Activated B cell treated with CpG ODN at 0.5 μM for 24 hours (primary cell): Measurements from ENCODE around the gene IFI6. TPM values are rescaled to one million over a fixed set of nuclear protein-coding genes. Genes with fewer than 3 reads are reported as not detected.
"Not testable (repeated sequence)": the region's sequence is repeated elsewhere in the genome, so short reads cannot be mapped to it uniquely, and the experiment has no call there.

Experiments used
- ATAC-seq: fragments of 200-7000 bp; cut with Tn5 transposase; one replicate; pipeline ENCODE4 v1.10.0; 2021; ENCODE audit warnings: low read depth, mild to moderate bottlenecking, moderate library complexity
- CTCF ChIA-PET: fragments of 350-600 bp; sonication (Branson Sonifier 250); formaldehyde crosslinking; loops from one replicate; lab custom pipeline; 2021; ENCODE audit warnings: antibody characterized with exemption; lab: Charles Lee
- POLR2A ChIA-PET: fragments of 350-600 bp; sonication (Branson Sonifier 250); formaldehyde crosslinking; loops from one replicate; lab custom pipeline; 2021; ENCODE audit warnings: antibody characterized with exemption; lab: Charles Lee
- DNase-seq: peaks from one replicate; pipeline ENCODE4 v3.0.0; 2022
- H3K27ac Mint-ChIP-seq: one replicate; pipeline ENCODE4 v1.8.0; 2020; ENCODE audit warnings: mixed read lengths
- H3K27me3 Mint-ChIP-seq: one replicate; pipeline ENCODE4 v1.8.0; 2021; ENCODE audit warnings: mixed read lengths
- H3K36me3 Mint-ChIP-seq: one replicate; pipeline ENCODE4 v1.8.0; 2021; ENCODE audit warnings: low read depth, mixed read lengths
- H3K4me1 Mint-ChIP-seq: one replicate; pipeline ENCODE4 v1.8.0; 2021; ENCODE audit warnings: mixed read lengths
- H3K4me3 Mint-ChIP-seq: one replicate; pipeline ENCODE4 v1.8.0; 2020; ENCODE audit warnings: mild to moderate bottlenecking, mixed read lengths
- H3K9me3 Mint-ChIP-seq: one replicate; pipeline ENCODE4 v1.8.0; 2020; ENCODE audit warnings: mixed read lengths
- intact Hi-C: fragments of 100-400 bp; cut with micrococcal nuclease; formaldehyde crosslinking; loops from one replicate; pipeline ENCODE4 v1.15.1; 2024
- total RNA-seq: library from RNA; stranded (reverse); gene quantifications from 2 replicates; pipeline ENCODE4 v1.2.3, GENCODE V29; 2022
- TF ChIP-seq, protein P1 (sequence below): fragments of 200-600 bp; IDR thresholded peaks from one replicate; pipeline ENCODE4 v1.8.0; 2022; ENCODE audit warnings: antibody characterized with exemption, mild to moderate bottlenecking

IFI6 gene
- total RNA-seq, 1 donor from 2014 or later, result 11.4 TPM

DNA sequence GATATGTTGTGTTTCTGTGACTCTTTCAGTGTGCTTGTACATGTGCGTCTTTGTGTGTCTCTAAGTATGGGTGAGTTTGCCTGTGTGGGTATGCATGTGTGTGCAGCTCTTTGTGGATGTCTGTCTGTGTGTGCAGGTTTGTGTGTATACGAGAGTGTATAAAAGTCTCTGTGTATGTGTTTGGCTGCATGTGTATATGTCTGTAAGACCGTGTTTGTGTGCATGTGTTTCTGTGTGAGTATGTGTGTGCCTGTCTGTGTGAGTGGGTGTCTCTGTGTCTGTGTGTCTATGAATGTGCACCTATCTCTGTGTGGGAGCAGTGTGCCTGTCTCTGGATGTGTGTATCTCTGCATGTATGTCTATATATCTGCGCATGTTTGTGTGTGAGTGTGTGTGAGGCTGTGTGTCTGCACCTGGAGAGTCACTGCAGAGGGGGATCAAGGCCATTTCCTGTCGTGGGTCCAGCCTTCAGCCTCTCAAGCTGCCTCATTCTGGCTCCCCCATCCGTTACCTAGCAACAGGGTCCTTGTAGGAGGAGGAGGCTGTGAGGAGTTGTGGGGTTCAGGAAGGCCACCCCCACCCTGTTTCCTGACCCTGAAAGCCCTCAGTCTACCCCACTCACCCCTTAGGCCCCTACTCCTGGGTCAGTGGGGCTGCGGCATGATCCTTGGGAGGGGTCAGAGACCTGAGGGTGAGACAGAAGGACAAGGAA lies 47.4 kb downstream of the IFI6 start:
- intact Hi-C loops, result loop anchor here (1.0 kb wide), 2 partner anchors 9 to 15 kb away; no protein-coding TSS in a partner anchor
- DNase-seq, result no peak
- Mint-ChIP-seq H3K4me3 (no peak overlapping the region), H3K27ac (no peak overlapping the region), H3K4me1 (peaks cover 35% of the 10 kb centered on the region), H3K36me3 (peaks cover 25% of the 10 kb centered on the region), H3K9me3 (no peaks in the 10 kb centered on the region), H3K27me3 (no peaks in the 10 kb centered on the region)
- TF ChIP-seq, protein P1, sequence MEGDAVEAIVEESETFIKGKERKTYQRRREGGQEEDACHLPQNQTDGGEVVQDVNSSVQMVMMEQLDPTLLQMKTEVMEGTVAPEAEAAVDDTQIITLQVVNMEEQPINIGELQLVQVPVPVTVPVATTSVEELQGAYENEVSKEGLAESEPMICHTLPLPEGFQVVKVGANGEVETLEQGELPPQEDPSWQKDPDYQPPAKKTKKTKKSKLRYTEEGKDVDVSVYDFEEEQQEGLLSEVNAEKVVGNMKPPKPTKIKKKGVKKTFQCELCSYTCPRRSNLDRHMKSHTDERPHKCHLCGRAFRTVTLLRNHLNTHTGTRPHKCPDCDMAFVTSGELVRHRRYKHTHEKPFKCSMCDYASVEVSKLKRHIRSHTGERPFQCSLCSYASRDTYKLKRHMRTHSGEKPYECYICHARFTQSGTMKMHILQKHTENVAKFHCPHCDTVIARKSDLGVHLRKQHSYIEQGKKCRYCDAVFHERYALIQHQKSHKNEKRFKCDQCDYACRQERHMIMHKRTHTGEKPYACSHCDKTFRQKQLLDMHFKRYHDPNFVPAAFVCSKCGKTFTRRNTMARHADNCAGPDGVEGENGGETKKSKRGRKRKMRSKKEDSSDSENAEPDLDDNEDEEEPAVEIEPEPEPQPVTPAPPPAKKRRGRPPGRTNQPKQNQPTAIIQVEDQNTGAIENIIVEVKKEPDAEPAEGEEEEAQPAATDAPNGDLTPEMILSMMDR, result no peak
- POLR2A ChIA-PET, result interaction anchor here (0.5 to 15.1 kb wide), 11 partner anchors 10 to 1121 kb away, joined by 3 to 271 read pairs (median 5); partner anchors contain the start of genes AHDC1 and FGR
- ATAC-seq, result no peak
- CTCF ChIA-PET, result interaction anchor here (0.7 to 3.9 kb wide), 5 partner anchors 16 to 56 kb away, joined by 3 to 19 read pairs (median 4); partner anchors contain the start of gene AHDC1

DNA sequence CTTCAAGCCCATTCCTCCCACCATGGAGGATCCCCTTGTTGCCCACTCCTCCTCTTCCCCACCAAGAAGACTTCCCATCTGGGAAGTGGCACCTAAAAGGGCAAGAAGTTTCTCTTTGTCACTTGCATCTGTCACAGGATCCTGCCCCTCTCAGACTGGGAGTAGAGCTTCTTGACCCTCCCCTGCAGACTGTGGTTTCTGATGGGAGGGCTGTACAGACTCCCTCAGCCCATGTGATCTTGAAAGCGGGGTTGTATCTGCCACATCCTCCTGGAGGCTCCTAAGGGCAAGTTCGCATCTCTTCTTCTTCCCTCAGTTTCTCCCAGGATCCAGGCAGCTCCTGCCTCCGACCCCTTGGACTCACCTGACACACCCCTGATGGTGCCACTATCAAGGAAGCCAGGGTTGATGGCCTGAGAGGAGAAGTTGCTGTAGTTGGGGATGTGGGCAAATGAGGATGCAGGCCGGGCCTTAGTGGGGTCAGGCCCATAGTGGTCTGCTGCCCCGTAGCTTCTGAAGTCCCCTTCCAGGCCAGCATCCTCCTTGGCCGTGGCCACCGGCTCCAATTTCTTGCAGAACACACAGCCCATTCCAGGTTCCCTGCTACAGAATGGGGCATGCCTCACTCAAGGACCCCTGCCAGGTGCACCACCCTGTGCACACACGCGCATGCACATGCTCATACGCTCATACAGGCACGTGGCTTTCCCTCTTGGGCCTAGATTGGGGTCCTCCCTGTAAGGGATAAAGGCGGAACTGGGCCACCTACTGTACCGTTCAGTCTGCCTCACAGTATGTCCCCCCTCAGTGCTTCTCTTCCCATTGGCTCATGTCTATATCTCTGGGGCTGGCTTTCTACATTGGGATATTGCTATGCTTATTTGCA lies 48.4 kb downstream of the IFI6 start:
- Mint-ChIP-seq H3K36me3 (peaks cover 32% of the 10 kb centered on the region), H3K27ac (peak overlapping the region; percentile 56), H3K4me3 (no peak overlapping the region), H3K4me1 (peaks cover 32% of the 10 kb centered on the region), H3K9me3 (no peaks in the 10 kb centered on the region), H3K27me3 (no peaks in the 10 kb centered on the region)
- DNase-seq, result no peak
- ChIA-PET POLR2A (interaction anchor here (0.8 to 15.1 kb wide), 4 partner anchors 13 to 102 kb away, joined by 3 to 271 read pairs (median 9); partner anchors contain the start of genes AHDC1 and FAM76A), CTCF (no interaction called here)
- TF ChIP-seq, protein P1, result no peak
- ATAC-seq, result no peak
- intact Hi-C loops, result no loop called here

DNA sequence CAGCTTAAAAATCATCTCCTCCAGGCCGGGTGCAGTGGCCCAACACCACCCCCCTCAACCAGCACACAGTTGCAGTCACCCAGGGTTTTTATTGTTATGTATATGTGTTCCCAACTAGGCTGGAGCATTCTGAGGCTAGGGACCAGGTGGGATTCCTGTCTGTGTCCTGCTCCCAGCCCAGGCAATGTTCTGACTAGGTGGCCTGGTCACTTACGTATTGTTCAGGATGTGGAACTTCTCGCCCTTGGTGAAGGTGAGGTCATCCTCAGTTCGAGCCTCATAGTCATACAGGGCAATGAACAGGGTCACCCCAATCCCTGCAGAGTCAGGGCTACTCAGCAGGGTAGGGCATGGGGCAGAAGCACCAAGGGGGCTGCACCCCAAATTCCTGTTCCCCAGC lies 49.2 kb downstream of the IFI6 start:
- H3K4me1 Mint-ChIP-seq, result peaks cover 32% of the 10 kb centered on the region
- H3K36me3 Mint-ChIP-seq, result peaks cover 36% of the 10 kb centered on the region
- no peak overlapping the region for H3K4me3 Mint-ChIP-seq
- DNase-seq, result no peak
- H3K9me3 Mint-ChIP-seq, result no peaks in the 10 kb centered on the region
- no peak overlapping the region for H3K27ac Mint-ChIP-seq
- no peaks in the 10 kb centered on the region for H3K27me3 Mint-ChIP-seq
- CTCF ChIA-PET, result no interaction called here
- TF ChIP-seq, protein P1, result no peak
- intact Hi-C loops, result no loop called here
- no peak for ATAC-seq
- POLR2A ChIA-PET, result interaction anchor here (0.8 to 15.1 kb wide), 3 partner anchors 12 to 103 kb away, joined by 3 to 271 read pairs (median 11); partner anchors contain the start of gene FAM76A

DNA sequence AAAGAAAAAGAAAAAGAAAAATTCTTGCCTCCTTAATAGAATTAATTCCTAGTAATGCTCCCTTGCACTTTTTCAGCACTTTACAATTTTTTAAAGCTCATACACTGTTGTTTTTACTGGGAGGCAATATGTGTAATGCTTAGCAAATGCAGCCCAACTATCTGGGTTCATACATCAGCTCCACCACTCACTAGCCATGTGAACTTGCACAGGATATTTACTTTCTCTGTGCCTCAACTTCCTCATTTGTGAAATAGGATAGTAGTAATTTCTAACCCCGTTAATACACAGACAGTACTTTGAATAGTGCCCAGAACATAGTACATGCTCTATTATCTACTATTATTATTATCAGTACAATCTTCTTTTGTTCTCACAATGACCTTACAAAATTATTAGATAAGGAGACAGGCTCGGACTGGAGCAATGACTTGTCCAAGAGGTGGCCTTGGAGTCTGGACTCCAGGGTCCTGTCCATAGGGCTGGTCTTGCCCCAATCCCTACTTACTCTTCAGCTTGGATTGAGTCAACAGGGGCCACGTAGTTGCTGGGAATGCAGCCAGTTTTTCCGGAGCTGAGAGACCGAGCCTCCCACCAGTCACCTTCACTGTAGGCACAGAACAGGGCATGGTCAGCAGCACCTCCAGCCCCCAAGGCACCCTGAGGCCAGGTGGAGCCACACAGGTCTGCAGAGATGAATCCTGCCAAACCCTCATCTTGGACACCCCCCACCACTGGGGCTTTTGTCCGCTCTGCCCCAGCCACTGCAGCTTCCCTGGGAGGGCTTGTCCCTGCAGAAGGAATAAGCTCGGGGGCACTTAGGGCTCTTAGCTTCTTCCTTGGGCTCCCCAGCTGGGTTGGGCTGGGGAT lies 50.7 kb downstream of the IFI6 start:
- intact Hi-C loops, result no loop called here
- H3K4me3 Mint-ChIP-seq, result no peak overlapping the region

DNA sequence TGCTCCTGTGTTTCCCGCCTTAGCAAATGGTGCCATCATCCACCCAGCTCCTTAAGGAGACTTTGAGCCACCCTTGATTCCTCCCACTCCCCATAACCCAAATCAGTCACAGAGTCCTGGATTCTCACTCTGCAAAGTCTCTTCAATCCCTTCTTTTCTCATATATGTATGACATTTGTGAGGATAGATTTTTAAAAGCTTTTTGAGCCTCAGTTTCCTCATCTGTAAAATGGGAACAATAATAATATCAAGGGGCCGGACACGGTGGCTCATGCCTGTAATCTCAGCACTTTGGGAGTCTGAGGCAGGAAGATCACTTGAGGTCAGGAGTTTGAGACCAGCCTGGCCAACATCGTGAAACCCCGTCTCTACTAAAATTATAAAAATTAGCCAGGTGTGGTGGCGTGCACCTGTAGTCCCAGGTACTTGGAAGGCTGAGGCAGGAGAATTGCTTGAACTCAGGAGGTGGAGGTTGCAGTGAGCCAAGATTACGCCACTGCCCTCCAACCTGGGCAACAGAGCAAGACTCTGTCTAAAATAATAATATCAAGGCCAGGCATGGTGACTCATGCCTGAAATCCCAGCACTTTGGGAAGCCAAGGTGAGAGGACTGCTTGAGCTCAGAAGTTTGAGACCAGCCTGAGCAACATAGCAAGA lies 52.1 kb downstream of the IFI6 start:
- ChIA-PET POLR2A (interaction anchor here (0.5 to 2.1 kb wide), 5 partner anchors 9 to 43 kb away, joined by 3 to 8 read pairs (median 6); no protein-coding TSS in a partner anchor), CTCF (interaction anchor here (0.6 to 2.0 kb wide), 3 partner anchors 18 to 217 kb away, joined by 3 to 5 read pairs (median 5); no protein-coding TSS in a partner anchor)
- Mint-ChIP-seq H3K4me1 (peaks cover 39% of the 10 kb centered on the region), H3K27ac (peak overlapping the region; percentile 3), H3K36me3 (peaks cover 62% of the 10 kb centered on the region)
- ATAC-seq, H3K4me3 Mint-ChIP-seq, H3K27me3 Mint-ChIP-seq, intact Hi-C loops, DNase-seq, H3K9me3 Mint-ChIP-seq: not testable (repeated sequence)

More for the DNA sequence above, 50.7 kb downstream of the IFI6 start:
- Mint-ChIP-seq H3K36me3 (peaks cover 50% of the 10 kb centered on the region), H3K9me3 (no peaks in the 10 kb centered on the region), H3K4me1 (peaks cover 37% of the 10 kb centered on the region), H3K27ac (peak overlapping the region; percentile 62), H3K27me3 (no peaks in the 10 kb centered on the region)
- ATAC-seq (no peak), DNase-seq (no peak)
- POLR2A ChIA-PET, result interaction anchor here (0.7 to 15.1 kb wide), 11 partner anchors 9 to 511 kb away, joined by 3 to 271 read pairs (median 6); no protein-coding TSS in a partner anchor
- TF ChIP-seq, protein P1, result no peak
- CTCF ChIA-PET, result interaction anchor here (2.0 kb wide), 1 partner anchor 41 kb away, joined by 5 read pairs; no protein-coding TSS in a partner anchor
